ENCODE data around the gene PCDHA5. TPM values are rescaled to one million over a fixed set of nuclear protein-coding genes. Genes with fewer than 3 reads are reported as not detected.

Gene PCDHA5
- total and polyA plus RNA-seq, 10 of the 15 experiments (the other 5 are each of a cell fraction or from before 2014, with no cell fraction given): under 0.01 TPM; not detected in 9

DNA sequence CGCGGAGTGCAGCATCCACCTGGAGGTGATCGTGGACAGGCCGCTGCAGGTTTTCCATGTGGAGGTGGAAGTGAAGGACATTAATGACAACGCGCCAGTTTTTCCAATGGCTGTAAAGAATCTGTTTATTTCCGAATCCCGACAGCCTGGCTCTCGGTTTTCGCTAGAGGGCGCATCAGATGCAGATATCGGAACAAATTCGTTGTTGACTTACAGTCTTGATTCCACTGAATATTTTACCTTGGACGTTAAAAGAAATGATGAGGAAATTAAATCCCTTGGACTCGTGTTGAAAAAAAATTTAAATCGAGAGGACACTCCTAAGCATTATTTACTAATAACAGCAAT, 19.9 kb upstream of the PCDHA5 start:
- DNase-seq (ENCODE audit: low read depth, low spot score) (no peak), FAIRE-seq (no peak), ATAC-seq (no peak)
- no TSS peak for BruUV-seq (replicated peaks)
- TF ChIP-seq ZNF622 (IDR thresholded peaks at IDR 0.05) (no peak), SIX5 (IDR thresholded peaks at IDR 0.05; ENCODE audit: low read depth, low read length, severe bottlenecking) (no peak), MXI1 (IDR thresholded peaks at IDR 0.05; ENCODE audit: low read depth, low read length) (no peak), NR2F1 (conservative IDR thresholded peaks at IDR 0.05) (no peak), SMARCA5 (IDR thresholded peaks at IDR 0.05) (no peak), RELA (IDR thresholded peaks at IDR 0.05; ENCODE audit: borderline replicate concordance, partially characterized antibody) (no peak), BHLHE40 (IDR thresholded peaks at IDR 0.05; ENCODE audit: borderline replicate concordance in 1 of 2, low read depth in 2 of 2, low read length in 1 of 2) (no peak), ZNF207 (IDR thresholded peaks at IDR 0.05; ENCODE audit: borderline replicate concordance) (no peak), CHD4 (IDR thresholded peaks at IDR 0.05) (no peak)
- TF ChIP-seq, protein P1, sequence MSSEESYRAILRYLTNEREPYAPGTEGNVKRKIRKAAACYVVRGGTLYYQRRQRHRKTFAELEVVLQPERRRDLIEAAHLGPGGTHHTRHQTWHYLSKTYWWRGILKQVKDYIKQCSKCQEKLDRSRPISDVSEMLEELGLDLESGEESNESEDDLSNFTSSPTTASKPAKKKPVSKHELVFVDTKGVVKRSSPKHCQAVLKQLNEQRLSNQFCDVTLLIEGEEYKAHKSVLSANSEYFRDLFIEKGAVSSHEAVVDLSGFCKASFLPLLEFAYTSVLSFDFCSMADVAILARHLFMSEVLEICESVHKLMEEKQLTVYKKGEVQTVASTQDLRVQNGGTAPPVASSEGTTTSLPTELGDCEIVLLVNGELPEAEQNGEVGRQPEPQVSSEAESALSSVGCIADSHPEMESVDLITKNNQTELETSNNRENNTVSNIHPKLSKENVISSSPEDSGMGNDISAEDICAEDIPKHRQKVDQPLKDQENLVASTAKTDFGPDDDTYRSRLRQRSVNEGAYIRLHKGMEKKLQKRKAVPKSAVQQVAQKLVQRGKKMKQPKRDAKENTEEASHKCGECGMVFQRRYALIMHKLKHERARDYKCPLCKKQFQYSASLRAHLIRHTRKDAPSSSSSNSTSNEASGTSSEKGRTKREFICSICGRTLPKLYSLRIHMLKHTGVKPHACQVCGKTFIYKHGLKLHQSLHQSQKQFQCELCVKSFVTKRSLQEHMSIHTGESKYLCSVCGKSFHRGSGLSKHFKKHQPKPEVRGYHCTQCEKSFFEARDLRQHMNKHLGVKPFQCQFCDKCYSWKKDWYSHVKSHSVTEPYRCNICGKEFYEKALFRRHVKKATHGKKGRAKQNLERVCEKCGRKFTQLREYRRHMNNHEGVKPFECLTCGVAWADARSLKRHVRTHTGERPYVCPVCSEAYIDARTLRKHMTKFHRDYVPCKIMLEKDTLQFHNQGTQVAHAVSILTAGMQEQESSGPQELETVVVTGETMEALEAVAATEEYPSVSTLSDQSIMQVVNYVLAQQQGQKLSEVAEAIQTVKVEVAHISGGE (CRISPR knock-in tag; IDR thresholded peaks at IDR 0.05): no peak
- TF ChIP-seq, protein P2, sequence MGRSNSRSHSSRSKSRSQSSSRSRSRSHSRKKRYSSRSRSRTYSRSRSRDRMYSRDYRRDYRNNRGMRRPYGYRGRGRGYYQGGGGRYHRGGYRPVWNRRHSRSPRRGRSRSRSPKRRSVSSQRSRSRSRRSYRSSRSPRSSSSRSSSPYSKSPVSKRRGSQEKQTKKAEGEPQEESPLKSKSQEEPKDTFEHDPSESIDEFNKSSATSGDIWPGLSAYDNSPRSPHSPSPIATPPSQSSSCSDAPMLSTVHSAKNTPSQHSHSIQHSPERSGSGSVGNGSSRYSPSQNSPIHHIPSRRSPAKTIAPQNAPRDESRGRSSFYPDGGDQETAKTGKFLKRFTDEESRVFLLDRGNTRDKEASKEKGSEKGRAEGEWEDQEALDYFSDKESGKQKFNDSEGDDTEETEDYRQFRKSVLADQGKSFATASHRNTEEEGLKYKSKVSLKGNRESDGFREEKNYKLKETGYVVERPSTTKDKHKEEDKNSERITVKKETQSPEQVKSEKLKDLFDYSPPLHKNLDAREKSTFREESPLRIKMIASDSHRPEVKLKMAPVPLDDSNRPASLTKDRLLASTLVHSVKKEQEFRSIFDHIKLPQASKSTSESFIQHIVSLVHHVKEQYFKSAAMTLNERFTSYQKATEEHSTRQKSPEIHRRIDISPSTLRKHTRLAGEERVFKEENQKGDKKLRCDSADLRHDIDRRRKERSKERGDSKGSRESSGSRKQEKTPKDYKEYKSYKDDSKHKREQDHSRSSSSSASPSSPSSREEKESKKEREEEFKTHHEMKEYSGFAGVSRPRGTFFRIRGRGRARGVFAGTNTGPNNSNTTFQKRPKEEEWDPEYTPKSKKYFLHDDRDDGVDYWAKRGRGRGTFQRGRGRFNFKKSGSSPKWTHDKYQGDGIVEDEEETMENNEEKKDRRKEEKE (IDR thresholded peaks at IDR 0.05): no peak
- TF ChIP-seq, protein P3, sequence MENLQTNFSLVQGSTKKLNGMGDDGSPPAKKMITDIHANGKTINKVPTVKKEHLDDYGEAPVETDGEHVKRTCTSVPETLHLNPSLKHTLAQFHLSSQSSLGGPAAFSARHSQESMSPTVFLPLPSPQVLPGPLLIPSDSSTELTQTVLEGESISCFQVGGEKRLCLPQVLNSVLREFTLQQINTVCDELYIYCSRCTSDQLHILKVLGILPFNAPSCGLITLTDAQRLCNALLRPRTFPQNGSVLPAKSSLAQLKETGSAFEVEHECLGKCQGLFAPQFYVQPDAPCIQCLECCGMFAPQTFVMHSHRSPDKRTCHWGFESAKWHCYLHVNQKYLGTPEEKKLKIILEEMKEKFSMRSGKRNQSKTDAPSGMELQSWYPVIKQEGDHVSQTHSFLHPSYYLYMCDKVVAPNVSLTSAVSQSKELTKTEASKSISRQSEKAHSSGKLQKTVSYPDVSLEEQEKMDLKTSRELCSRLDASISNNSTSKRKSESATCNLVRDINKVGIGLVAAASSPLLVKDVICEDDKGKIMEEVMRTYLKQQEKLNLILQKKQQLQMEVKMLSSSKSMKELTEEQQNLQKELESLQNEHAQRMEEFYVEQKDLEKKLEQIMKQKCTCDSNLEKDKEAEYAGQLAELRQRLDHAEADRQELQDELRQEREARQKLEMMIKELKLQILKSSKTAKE (IDR thresholded peaks at IDR 0.05; ENCODE audit: low read depth, poor library complexity, severe bottlenecking): no peak
- POLR2A ChIA-PET: no interaction called here
- SMC1A ChIA-PET (ENCODE audit: uncharacterized antibody, unreplicated experiment): no interaction called here
- 26% methylated on average over 16 of the region's 16 CpGs for WGBS (ENCODE audit: insufficient coverage, insufficient replicate concordance, low lambda C conversion rate, missing lambda C conversion rate)
- H3K4me2 ChIP-seq (ENCODE audit: control insufficient read depth, insufficient read depth): no peak overlapping the region
- CTCF ChIA-PET: no interaction called here
- in situ Hi-C loops (cut with MboI) (loop anchor here (25.0 kb wide), 1 partner anchor 761 kb away; no protein-coding TSS in a partner anchor), intact Hi-C loops (cut with micrococcal nuclease; ENCODE audit: unreplicated experiment) (no loop called here)
- RAD21 ChIA-PET (ENCODE audit: unreplicated experiment): no interaction called here
- no peaks in the 10 kb centered on the region for H3K79me2 ChIP-seq (ENCODE audit: control insufficient read depth, insufficient read depth, low read length)
- no peak overlapping the region for H3K9ac ChIP-seq (ENCODE audit: control insufficient read depth, insufficient read depth, low read length)
- H2AFZ ChIP-seq (ENCODE audit: control insufficient read depth, low read depth, low read length): no peak overlapping the region
- peaks cover 1% of the 10 kb centered on the region; the same call in 2 of the 3 replicates for H3K9me3 ChIP-seq (replicated peaks; ENCODE audit: control insufficient read depth, insufficient read depth, low read length)
- H3K4me3 ChIP-seq: no peak overlapping the region
- H3K4me1 ChIP-seq (ENCODE audit: control insufficient read depth, insufficient read depth, low read length): no peaks in the 10 kb centered on the region
- no peaks in the 10 kb centered on the region for H4K20me1 ChIP-seq (ENCODE audit: control insufficient read depth, insufficient read depth)
- no peak overlapping the region for H3K27ac ChIP-seq (ENCODE audit: control insufficient read depth, insufficient read depth)
- no peaks in the 10 kb centered on the region for H3K27me3 ChIP-seq (replicated peaks in 1 of 2; ENCODE audit: control insufficient read depth in 2 of 2, insufficient read depth in 2 of 2, low read length in 1 of 2)
- no peaks in the 10 kb centered on the region for H3K36me3 ChIP-seq (ENCODE audit: control insufficient read depth in 2 of 2, insufficient read depth in 2 of 2, low read length in 1 of 2)
